T-helper 1 cell treated with Interleukin-12 subunit alpha and Interleukin-12 subunit beta and Interleukin-4 antibody, amounts not matched to agents 30 μg/mL and 1 μg/mL, for 36 hours (primary cell): Measurements from ENCODE around the gene FSD2.

Experiments used
- H3K27ac Mint-ChIP-seq: one replicate; pipeline ENCODE4 v1.8.0; 2021; ENCODE audit warnings: mild to moderate bottlenecking, mixed read lengths
- H3K27me3 Mint-ChIP-seq: one replicate; pipeline ENCODE4 v1.8.0; 2021; ENCODE audit warnings: low read depth, mixed read lengths
- H3K36me3 Mint-ChIP-seq: one replicate; pipeline ENCODE4 v1.8.0; 2021; ENCODE audit warnings: low read depth, mixed read lengths
- H3K4me1 Mint-ChIP-seq: one replicate; pipeline ENCODE4 v1.8.0; 2021; ENCODE audit warnings: low read depth, mixed read lengths
- H3K4me3 Mint-ChIP-seq: one replicate; pipeline ENCODE4 v1.8.0; 2021; ENCODE audit warnings: mild to moderate bottlenecking, moderate library complexity, mixed read lengths
- H3K9me3 Mint-ChIP-seq: one replicate; pipeline ENCODE4 v1.8.0; 2021; ENCODE audit warnings: mixed read lengths

Gene FSD2

GRCh38 chr15:82750831-82751180 lies 55.1 kb downstream of the FSD2 start:
- Mint-ChIP-seq H3K27me3 (no peaks in the 10 kb centered on the region), H3K36me3 (peaks cover 28% of the 10 kb centered on the region), H3K9me3 (no peaks in the 10 kb centered on the region)

GRCh38 chr15:82749951-82750830 lies 55.7 kb downstream of the FSD2 start:
- Mint-ChIP-seq H3K27me3 (no peaks in the 10 kb centered on the region), H3K9me3 (no peaks in the 10 kb centered on the region), H3K4me1 (peaks cover 27% of the 10 kb centered on the region), H3K36me3 (peaks cover 24% of the 10 kb centered on the region), H3K27ac (peak overlapping the region; percentile 90), H3K4me3 (peak overlapping the region; percentile 99)

More at GRCh38 chr15:82750831-82751180, 55.1 kb downstream of the FSD2 start:
- peak overlapping the region; percentile 90 for H3K27ac Mint-ChIP-seq
- peaks cover 29% of the 10 kb centered on the region for H3K4me1 Mint-ChIP-seq
- H3K4me3 Mint-ChIP-seq = peak overlapping the region; percentile 99

- Mint-ChIP-seq H3K9me3 (no peaks in the 10 kb centered on the region), H3K4me3 (peak overlapping the region; percentile 31), H3K36me3 (peaks cover 15% of the 10 kb centered on the region), H3K4me1 (peaks cover 21% of the 10 kb centered on the region), H3K27me3 (no peaks in the 10 kb centered on the region), H3K27ac (no peak overlapping the region)
Measured at GRCh38 chr15:82748315-82748714, 57.6 kb downstream of the FSD2 start.

- no peaks in the 10 kb centered on the region for H3K9me3 Mint-ChIP-seq
- no peaks in the 10 kb centered on the region for H3K4me1 Mint-ChIP-seq
- no peaks in the 10 kb centered on the region for H3K27me3 Mint-ChIP-seq
- no peak overlapping the region for H3K27ac Mint-ChIP-seq
- H3K36me3 Mint-ChIP-seq = no peaks in the 10 kb centered on the region
- no peak overlapping the region for H3K4me3 Mint-ChIP-seq
Measured at GRCh38 chr15:82743810-82744209, 62.1 kb downstream of the FSD2 start.

GRCh38 chr15:82742134-82742533 lies 63.7 kb downstream of the FSD2 start:
- Mint-ChIP-seq H3K9me3 (no peaks in the 10 kb centered on the region), H3K36me3 (no peaks in the 10 kb centered on the region), H3K27me3 (no peaks in the 10 kb centered on the region), H3K4me3 (no peak overlapping the region), H3K4me1 (no peaks in the 10 kb centered on the region), H3K27ac (no peak overlapping the region)

GRCh38 chr15:82739086-82739485 lies 66.8 kb downstream of the FSD2 start:
- no peaks in the 10 kb centered on the region for H3K9me3 Mint-ChIP-seq

GRCh38 chr15:82737975-82738374 lies 67.9 kb downstream of the FSD2 start:
- no peaks in the 10 kb centered on the region for H3K4me1 Mint-ChIP-seq
- H3K27ac Mint-ChIP-seq = no peak overlapping the region
- H3K4me3 Mint-ChIP-seq = no peak overlapping the region
- H3K27me3 Mint-ChIP-seq = no peaks in the 10 kb centered on the region
- peaks cover 2% of the 10 kb centered on the region for H3K36me3 Mint-ChIP-seq
- no peaks in the 10 kb centered on the region for H3K9me3 Mint-ChIP-seq

More at GRCh38 chr15:82739086-82739485, 66.8 kb downstream of the FSD2 start:
- Mint-ChIP-seq H3K27me3 (no peaks in the 10 kb centered on the region), H3K4me3 (no peak overlapping the region), H3K27ac (no peak overlapping the region), H3K36me3 (peaks cover 2% of the 10 kb centered on the region), H3K4me1 (no peaks in the 10 kb centered on the region)

GRCh38 chr15:82731527-82731926 lies 74.3 kb downstream of the FSD2 start:
- no peak overlapping the region for H3K4me3 Mint-ChIP-seq
- no peak overlapping the region for H3K27ac Mint-ChIP-seq
- H3K36me3 Mint-ChIP-seq = peaks cover 2% of the 10 kb centered on the region
- no peaks in the 10 kb centered on the region for H3K4me1 Mint-ChIP-seq
- H3K9me3 Mint-ChIP-seq = no peaks in the 10 kb centered on the region
- H3K27me3 Mint-ChIP-seq = no peaks in the 10 kb centered on the region

- H3K36me3 Mint-ChIP-seq = no peaks in the 10 kb centered on the region
- H3K4me1 Mint-ChIP-seq = no peaks in the 10 kb centered on the region
- H3K27ac Mint-ChIP-seq = no peak overlapping the region
- H3K27me3 Mint-ChIP-seq = no peaks in the 10 kb centered on the region
- H3K4me3 Mint-ChIP-seq = no peak overlapping the region
- H3K9me3 Mint-ChIP-seq = no peaks in the 10 kb centered on the region
Measured at GRCh38 chr15:82730022-82730530, 75.8 kb downstream of the FSD2 start.

GRCh38 chr15:82726816-82727215 lies 79.1 kb downstream of the FSD2 start:
- Mint-ChIP-seq H3K27me3 (no peaks in the 10 kb centered on the region), H3K9me3 (no peaks in the 10 kb centered on the region), H3K4me1 (no peaks in the 10 kb centered on the region), H3K36me3 (no peaks in the 10 kb centered on the region), H3K4me3 (no peak overlapping the region), H3K27ac (no peak overlapping the region)

- Mint-ChIP-seq H3K27ac (no peak overlapping the region), H3K27me3 (peaks cover 6% of the 10 kb centered on the region), H3K4me3 (no peak overlapping the region)
Measured at GRCh38 chr15:82715003-82715402, 90.9 kb downstream of the FSD2 start.

GRCh38 chr15:82714016-82714415 lies 91.9 kb downstream of the FSD2 start:
- no peak overlapping the region for H3K27ac Mint-ChIP-seq
- peaks cover 4% of the 10 kb centered on the region for H3K9me3 Mint-ChIP-seq
- no peaks in the 10 kb centered on the region for H3K36me3 Mint-ChIP-seq
- no peaks in the 10 kb centered on the region for H3K4me1 Mint-ChIP-seq
- H3K27me3 Mint-ChIP-seq = peaks cover 5% of the 10 kb centered on the region
- no peak overlapping the region for H3K4me3 Mint-ChIP-seq

More at GRCh38 chr15:82715003-82715402, 90.9 kb downstream of the FSD2 start:
- Mint-ChIP-seq H3K9me3 (peaks cover 4% of the 10 kb centered on the region), H3K4me1 (no peaks in the 10 kb centered on the region), H3K36me3 (no peaks in the 10 kb centered on the region)

GRCh38 chr15:82712036-82712435 lies 93.8 kb downstream of the FSD2 start:
- Mint-ChIP-seq H3K36me3 (no peaks in the 10 kb centered on the region), H3K4me1 (no peaks in the 10 kb centered on the region)

GRCh38 chr15:82710926-82711490 lies 94.9 kb downstream of the FSD2 start:
- Mint-ChIP-seq H3K27me3 (no peaks in the 10 kb centered on the region), H3K4me1 (no peaks in the 10 kb centered on the region), H3K4me3 (peak overlapping the region; percentile 20), H3K27ac (no peak overlapping the region), H3K9me3 (no peaks in the 10 kb centered on the region), H3K36me3 (no peaks in the 10 kb centered on the region)

More at GRCh38 chr15:82712036-82712435, 93.8 kb downstream of the FSD2 start:
- no peak overlapping the region for H3K27ac Mint-ChIP-seq
- no peak overlapping the region for H3K4me3 Mint-ChIP-seq
- no peaks in the 10 kb centered on the region for H3K27me3 Mint-ChIP-seq
- H3K9me3 Mint-ChIP-seq = peaks cover 4% of the 10 kb centered on the region

GRCh38 chr15:82710208-82710555 lies 95.7 kb downstream of the FSD2 start:
- H3K27ac Mint-ChIP-seq = no peak overlapping the region
- H3K4me1 Mint-ChIP-seq = no peaks in the 10 kb centered on the region
- no peaks in the 10 kb centered on the region for H3K36me3 Mint-ChIP-seq
- no peaks in the 10 kb centered on the region for H3K27me3 Mint-ChIP-seq
- H3K9me3 Mint-ChIP-seq = no peaks in the 10 kb centered on the region
- H3K4me3 Mint-ChIP-seq = no peak overlapping the region
